Measurements from ENCODE around the gene PRDM12. TPM values are rescaled to one million over a fixed set of nuclear protein-coding genes. Genes with fewer than 3 reads are reported as not detected.

Gene PRDM12
- polyA plus RNA-seq, 4 donors = not detected

GRCh38 chr9:130714586-130715110, 50.3 kb downstream of the PRDM12 start:
- no peak for DNase-seq (ENCODE audit: low read depth in 4 of 4, low spot score in 3 of 4)

GRCh38 chr9:130715270-130715669, 50.9 kb downstream of the PRDM12 start:
- DNase-seq (ENCODE audit: low read depth in 4 of 4, low spot score in 3 of 4) = no peak

GRCh38 chr9:130718562-130718961, 54.2 kb downstream of the PRDM12 start:
- DNase-seq (ENCODE audit: low read depth in 4 of 4, low spot score in 3 of 4) = no peak

GRCh38 chr9:130720762-130721161, 56.4 kb downstream of the PRDM12 start:
- DNase-seq (ENCODE audit: low read depth in 4 of 4, low spot score in 3 of 4) = no peak

GRCh38 chr9:130728721-130729120, 64.3 kb downstream of the PRDM12 start:
- DNase-seq (ENCODE audit: low read depth in 4 of 4, low spot score in 3 of 4) = no peak

- DNase-seq (ENCODE audit: low read depth in 4 of 4, low spot score in 3 of 4) = no peak
Observed at GRCh38 chr9:130729145-130729544, 64.8 kb downstream of the PRDM12 start.

GRCh38 chr9:130731355-130731754, 67.0 kb downstream of the PRDM12 start:
- DNase-seq (ENCODE audit: low read depth in 4 of 4, low spot score in 3 of 4) = no peak

- DNase-seq (ENCODE audit: low read depth in 4 of 4, low spot score in 3 of 4) = no peak
Observed at GRCh38 chr9:130732136-130732535, 67.7 kb downstream of the PRDM12 start.

Other genes starting within 250 kb of the PRDM12 start
- gene ASS1, start 219.6 kb upstream of the PRDM12 start, polyA plus RNA-seq (ENCODE audit: insufficient read length in 4 of 4) = 100 to 1,000 TPM; 115 to 322 (median 251) TPM
- gene FUBP3, start 85.0 kb upstream of the PRDM12 start, polyA plus RNA-seq (ENCODE audit: insufficient read length in 4 of 4) = 10 to 100 TPM; 63.9 to 88.6 (median 80.9) TPM
- gene EXOSC2, start 29.2 kb downstream of the PRDM12 start, polyA plus RNA-seq (ENCODE audit: insufficient read length in 4 of 4) = 10 to 100 TPM; 30.9 to 47.8 (median 41.3) TPM
- 10 to 100 TPM; 75.7 to 80.6 (median 79.0) TPM for gene ABL1, start 170.7 kb downstream of the PRDM12 start, polyA plus RNA-seq (ENCODE audit: insufficient read length in 4 of 4)
- under 1 TPM; 0.37 to 0.61 (median 0.59) TPM for gene QRFP, start 232.2 kb downstream of the PRDM12 start, polyA plus RNA-seq (ENCODE audit: insufficient read length in 4 of 4)

All from left renal pelvis (tissue), 4 donors.